B cell (primary cell): Measurements from ENCODE around the gene RASGRP3. TPM values are rescaled to one million over a fixed set of nuclear protein-coding genes. Genes with fewer than 3 reads are reported as not detected.

Experiments
- ATAC-seq: fragments of 200-7000 bp; cut with Tn5 transposase; one replicate; pipeline ENCODE4 v1.10.0; 2021; ENCODE audit warnings: low read depth, mild to moderate bottlenecking, moderate number of reproducible peaks, moderate library complexity
- CTCF ChIA-PET: fragments of 350-600 bp; sonication (Branson Sonifier 250); formaldehyde crosslinking; loops from one replicate; lab custom pipeline; 2021; ENCODE audit warnings: antibody characterized with exemption, inconsistent platforms; lab: Charles Lee
- POLR2A ChIA-PET: fragments of 350-600 bp; sonication (Branson Sonifier 250); formaldehyde crosslinking; loops from one replicate; lab custom pipeline; 2021; ENCODE audit warnings: antibody characterized with exemption; lab: Charles Lee
- DNase-seq: peaks from one replicate; pipeline ENCODE4 v3.0.0; 2013
- H2AFZ ChIP-seq: 2 replicates; pipeline ENCODE4 v1.6.1; 2012; ENCODE audit warnings: mild to moderate bottlenecking, low read depth, low read length; ENCODE audit not compliant: insufficient read depth, poor library complexity, severe bottlenecking
- H3K27ac ChIP-seq, 2 donors: 1 replicate in 1 of 2; 2 replicates in 1 of 2; pipeline ENCODE4 v1.5.1; 2012 to 2013; ENCODE audit warnings: low read length in 2 of 2, mild to moderate bottlenecking in 2 of 2, moderate library complexity in 1 of 2
- H3K27me3 ChIP-seq, 4 experiments: fragments of 200-600 bp in 1 of 4; sonication (generic) in 1 of 4; replicated peaks in 1 of 4; 1 replicate in 2 of 4; 2 replicates in 2 of 4; pipeline versions ENCODE4 v1.6.1 to v1.7.0; 2013 to 2016; ENCODE audit warnings: low read length in 3 of 4, mild to moderate bottlenecking in 2 of 4, mixed read lengths in 1 of 4, moderate library complexity in 1 of 4; ENCODE audit not compliant: insufficient read depth in 4 of 4, control insufficient read depth in 3 of 4; ENCODE audit errors: control extremely low read depth in 1 of 4
- H3K36me3 ChIP-seq, 2 experiments: replicated peaks in 1 of 2; 1 replicate in 1 of 2; 2 replicates in 1 of 2; pipeline versions ENCODE4 v1.6.1 to v1.7.1; 2013; ENCODE audit warnings: low read length in 1 of 2; ENCODE audit not compliant: insufficient read depth in 2 of 2, control insufficient read depth in 1 of 2; ENCODE audit errors: control extremely low read depth in 1 of 2, extremely low read depth in 1 of 2
- H3K4me1 ChIP-seq, 2 donors: fragments of 200-600 bp in 1 of 2; sonication (generic) in 1 of 2; 1 replicate in 1 of 2; 2 replicates in 1 of 2; pipeline versions ENCODE4 v1.5.1 to v1.6.1; 2013 to 2017; ENCODE audit warnings: low read length in 2 of 2; ENCODE audit not compliant: control insufficient read depth in 2 of 2, insufficient read depth in 2 of 2
- H3K4me2 ChIP-seq: replicated peaks from 2 replicates; pipeline ENCODE3; 2012; ENCODE audit warnings: mild to moderate bottlenecking, low read depth, low read length; ENCODE audit not compliant: poor library complexity, severe bottlenecking
- H3K4me3 ChIP-seq, 5 experiments: fragments of 200-600 bp in 1 of 5; sonication (generic) in 1 of 5; 1 replicate in 3 of 5; 2 replicates in 2 of 5; pipeline versions ENCODE4 v1.5.1 to v1.7.0; 2011 to 2016; ENCODE audit warnings: low read length in 4 of 5, mild to moderate bottlenecking in 4 of 5, low read depth in 2 of 5, control low read depth in 1 of 5, moderate library complexity in 1 of 5; ENCODE audit not compliant: insufficient read depth in 1 of 5; ENCODE audit errors: control extremely low read depth in 1 of 5, extremely low read depth in 1 of 5
- H3K79me2 ChIP-seq: fragments of 200-600 bp; sonication (generic); one replicate; pipeline ENCODE4 v1.6.0; 2016; ENCODE audit warnings: low read length; ENCODE audit not compliant: control insufficient read depth, insufficient read depth
- H3K9ac ChIP-seq: fragments of 200-600 bp; sonication (generic); 2 replicates; pipeline ENCODE4 v1.6.1; 2017; ENCODE audit warnings: mild to moderate bottlenecking, low read length, moderate library complexity
- H3K9me3 ChIP-seq, 3 donors: one replicate each; pipeline versions ENCODE4 v1.6.1 to v1.7.1; 2013; ENCODE audit warnings: low read length in 2 of 3; ENCODE audit not compliant: control insufficient read depth in 2 of 3, insufficient read depth in 1 of 3; ENCODE audit errors: control extremely low read depth in 1 of 3
- H4K20me1 ChIP-seq: 2 replicates; pipeline ENCODE4 v1.6.0; 2012; ENCODE audit warnings: mild to moderate bottlenecking, low read length; ENCODE audit not compliant: insufficient read depth, control insufficient read depth, poor library complexity, severe bottlenecking
- H3K27ac Mint-ChIP-seq: one replicate; pipeline ENCODE4 v1.8.0; 2021; ENCODE audit warnings: mixed read lengths
- H3K27me3 Mint-ChIP-seq: one replicate; pipeline ENCODE4 v1.8.0; 2021; ENCODE audit warnings: mixed read lengths
- H3K4me1 Mint-ChIP-seq: one replicate; pipeline ENCODE4 v1.8.0; 2021; ENCODE audit warnings: mixed read lengths
- H3K4me3 Mint-ChIP-seq: one replicate; pipeline ENCODE4 v1.8.0; 2021; ENCODE audit warnings: mixed read lengths
- H3K9me3 Mint-ChIP-seq: one replicate; pipeline ENCODE4 v1.8.0; 2022; ENCODE audit warnings: mixed read lengths; ENCODE audit not compliant: insufficient read depth
- EZH2 ChIP-seq: IDR thresholded peaks from 2 replicates; pipeline ENCODE4 v1.6.1; 2012; ENCODE audit warnings: borderline replicate concordance, low read depth, mild to moderate bottlenecking, moderate library complexity, low read length; ENCODE audit not compliant: insufficient read depth, poor library complexity, severe bottlenecking
- WGBS: methylation state at CpG from one replicate; pipeline ENCODE4 v1.1.5; 2013; ENCODE audit warnings: missing lambda C conversion rate; ENCODE audit not compliant: insufficient coverage; 5-methylcytosine and 5-hydroxymethylcytosine counted together
- intact Hi-C: fragments of 100-400 bp; cut with micrococcal nuclease; formaldehyde crosslinking; loops from one replicate; pipeline ENCODE4 v1.10.0; 2022
- polyA plus RNA-seq: library from polyadenylated mRNA; depleted of rRNA; stranded (reverse); fragments of >200 nt; gene quantifications from 2 replicates; pipeline ENCODE4 v1.2.3, GENCODE V29; 2012
- total RNA-seq, 2 donors: library from RNA; stranded (reverse); fragments of 120-200 nt in 1 of 2; gene quantifications; 1 replicate in 1 of 2; 2 replicates in 1 of 2; pipeline versions ENCODE4 v1.2.3 to v1.2.4, GENCODE V29; 2013 to 2022
- TF ChIP-seq, protein P1 (sequence below): fragments of 200-600 bp; IDR thresholded peaks from one replicate; pipeline ENCODE4 v1.8.0; 2022; ENCODE audit warnings: antibody characterized with exemption, mild to moderate bottlenecking

The RASGRP3 gene
- total and polyA plus RNA-seq, 2 donors (not counting 1 experiment from before 2014, with no cell fraction given), result 67.5 to 107 TPM

DNA sequence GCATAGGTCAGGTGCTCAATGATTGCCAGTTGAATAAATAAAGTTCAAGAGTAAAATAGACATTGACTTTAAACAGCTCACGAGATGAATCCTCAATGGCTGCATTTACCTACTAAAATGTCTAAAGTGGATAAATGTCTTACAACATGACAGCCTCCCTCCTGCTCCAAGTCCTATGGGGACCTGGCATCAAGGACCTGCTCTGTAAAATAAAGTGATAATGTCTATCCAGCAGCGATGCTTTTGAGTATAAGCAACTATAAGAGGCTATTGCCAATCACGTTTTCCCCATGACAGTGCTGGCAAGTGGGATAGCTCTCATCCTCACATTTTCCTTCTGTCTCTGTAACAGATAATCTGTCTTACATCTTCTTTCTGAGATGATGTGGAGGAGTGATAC lies 37.0 kb downstream of the RASGRP3 start:
- no peak for DNase-seq
- ChIA-PET POLR2A (no interaction called here), CTCF (interaction anchor here (1.3 to 1.6 kb wide), 2 partner anchors 16 to 28 kb away, joined by 4 to 5 read pairs; no protein-coding TSS in a partner anchor)
- Histone ChIP-seq H3K79me2 (peaks cover 45% of the 10 kb centered on the region), H3K9me3 (no peaks in the 10 kb centered on the region), H3K4me1 (no peaks in the 10 kb centered on the region), H3K4me2 (no peak overlapping the region), H3K36me3 (peaks cover 11 to 74% of the 10 kb centered on the region in 2 experiments), H2AFZ (no peak overlapping the region), H3K9ac (no peak overlapping the region), H3K4me3 (no peak overlapping the region), H4K20me1 (peaks cover 30% of the 10 kb centered on the region), H3K27ac (peak overlapping the region in 1 of 2 donors; percentile 14), H3K27me3 (no peaks in the 10 kb centered on the region)
- ATAC-seq, result no peak
- no peaks in the 10 kb centered on the region for H3K9me3 Mint-ChIP-seq
- H3K27ac Mint-ChIP-seq, result peak overlapping the region; percentile 54
- H3K27me3 Mint-ChIP-seq, result no peaks in the 10 kb centered on the region
- no peak overlapping the region for H3K4me3 Mint-ChIP-seq
- WGBS, result no CpG with 5 or more reads among the region's 3 CpGs
- no peak for TF ChIP-seq EZH2
- TF ChIP-seq, protein P1, sequence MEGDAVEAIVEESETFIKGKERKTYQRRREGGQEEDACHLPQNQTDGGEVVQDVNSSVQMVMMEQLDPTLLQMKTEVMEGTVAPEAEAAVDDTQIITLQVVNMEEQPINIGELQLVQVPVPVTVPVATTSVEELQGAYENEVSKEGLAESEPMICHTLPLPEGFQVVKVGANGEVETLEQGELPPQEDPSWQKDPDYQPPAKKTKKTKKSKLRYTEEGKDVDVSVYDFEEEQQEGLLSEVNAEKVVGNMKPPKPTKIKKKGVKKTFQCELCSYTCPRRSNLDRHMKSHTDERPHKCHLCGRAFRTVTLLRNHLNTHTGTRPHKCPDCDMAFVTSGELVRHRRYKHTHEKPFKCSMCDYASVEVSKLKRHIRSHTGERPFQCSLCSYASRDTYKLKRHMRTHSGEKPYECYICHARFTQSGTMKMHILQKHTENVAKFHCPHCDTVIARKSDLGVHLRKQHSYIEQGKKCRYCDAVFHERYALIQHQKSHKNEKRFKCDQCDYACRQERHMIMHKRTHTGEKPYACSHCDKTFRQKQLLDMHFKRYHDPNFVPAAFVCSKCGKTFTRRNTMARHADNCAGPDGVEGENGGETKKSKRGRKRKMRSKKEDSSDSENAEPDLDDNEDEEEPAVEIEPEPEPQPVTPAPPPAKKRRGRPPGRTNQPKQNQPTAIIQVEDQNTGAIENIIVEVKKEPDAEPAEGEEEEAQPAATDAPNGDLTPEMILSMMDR, result no peak
- intact Hi-C loops, result loop anchor here (5.0 kb wide), 1 partner anchor 36 kb away; the partner anchor contains the start of gene RASGRP3
- H3K4me1 Mint-ChIP-seq, result peaks cover 29% of the 10 kb centered on the region

GRCh38 chr2:33516456-33516995 lies 40.1 kb downstream of the RASGRP3 start:
- Mint-ChIP-seq H3K27ac (peak overlapping the region; percentile 10), H3K9me3 (no peaks in the 10 kb centered on the region), H3K27me3 (no peaks in the 10 kb centered on the region), H3K4me3 (no peak overlapping the region), H3K4me1 (peaks cover 9% of the 10 kb centered on the region)
- Histone ChIP-seq H3K27ac (no peak overlapping the region), H3K9me3 (no peaks in the 10 kb centered on the region), H3K4me1 (no peaks in the 10 kb centered on the region), H3K4me2 (no peak overlapping the region), H3K9ac (no peak overlapping the region), H2AFZ (no peak overlapping the region), H4K20me1 (peaks cover 10% of the 10 kb centered on the region), H3K27me3 (no peaks in the 10 kb centered on the region), H3K4me3 (no peak overlapping the region), H3K36me3 (peaks cover 9 to 71% of the 10 kb centered on the region in 2 experiments), H3K79me2 (peaks cover 24% of the 10 kb centered on the region)
- CTCF ChIA-PET, result no interaction called here
- DNase-seq (no peak), ATAC-seq (no peak)
- intact Hi-C loops, result no loop called here
- no CpG with 5 or more reads among the region's 2 CpGs for WGBS
- POLR2A ChIA-PET, result no interaction called here
- TF ChIP-seq EZH2, result no peak
- TF ChIP-seq, protein P1, result no peak
